Natural killer cell (primary cell): Measurements from ENCODE around the gene ST3GAL4. TPM values are rescaled to one million over a fixed set of nuclear protein-coding genes. Genes with fewer than 3 reads are reported as not detected.

ENCODE experiments used
- ATAC-seq, 3 donors: fragments of 150-1000 bp in 2 of 3; fragments of 200-7000 bp in 1 of 3; cut with Tn5 transposase; 1 replicate in 1 of 3; 2 replicates in 2 of 3; pipeline ENCODE4 v1.10.0; 2021; ENCODE audit warnings: mild to moderate bottlenecking in 2 of 3, moderate library complexity in 2 of 3
- DNase-seq, 2 donors: peaks; one replicate each; pipeline versions ENCODE4 v3.0.0 to v3.0.0-alpha.2; 2013 to 2021; ENCODE audit warnings: mixed read lengths in 1 of 2
- H3K27ac ChIP-seq: one replicate; pipeline ENCODE4 v1.5.1; 2013; ENCODE audit warnings: mild to moderate bottlenecking, low read length
- H3K27me3 ChIP-seq: one replicate; pipeline ENCODE4 v1.6.1; 2013; ENCODE audit warnings: low read length; ENCODE audit not compliant: control insufficient read depth, insufficient read depth
- H3K36me3 ChIP-seq: one replicate; pipeline ENCODE4 v1.6.1; 2013; ENCODE audit warnings: low read length; ENCODE audit not compliant: control insufficient read depth, insufficient read depth
- H3K4me1 ChIP-seq: one replicate; pipeline ENCODE4 v1.6.1; 2013; ENCODE audit warnings: low read length; ENCODE audit not compliant: control insufficient read depth, insufficient read depth
- H3K4me3 ChIP-seq: one replicate; pipeline ENCODE4 v1.5.1; 2013; ENCODE audit warnings: low read length
- H3K9me3 ChIP-seq: one replicate; pipeline ENCODE4 v1.6.1; 2013; ENCODE audit warnings: low read length; ENCODE audit not compliant: control insufficient read depth, insufficient read depth
- H3K27ac Mint-ChIP-seq, 2 donors: one replicate each; pipeline ENCODE4 v1.8.0; 2022; ENCODE audit warnings: mild to moderate bottlenecking in 2 of 2, mixed read lengths in 2 of 2, moderate library complexity in 1 of 2
- H3K27me3 Mint-ChIP-seq, 2 donors: one replicate each; pipeline ENCODE4 v1.8.0; 2022; ENCODE audit warnings: low read depth in 2 of 2, mixed read lengths in 2 of 2
- H3K36me3 Mint-ChIP-seq: one replicate; pipeline ENCODE4 v1.8.0; 2022; ENCODE audit warnings: mixed read lengths
- H3K4me1 Mint-ChIP-seq, 2 donors: one replicate each; pipeline ENCODE4 v1.8.0; 2022; ENCODE audit warnings: mixed read lengths in 2 of 2
- H3K4me3 Mint-ChIP-seq: one replicate; pipeline ENCODE4 v1.8.0; 2022; ENCODE audit warnings: mild to moderate bottlenecking, moderate library complexity, mixed read lengths
- H3K9me3 Mint-ChIP-seq, 2 donors: one replicate each; pipeline ENCODE4 v1.8.0; 2022; ENCODE audit warnings: mixed read lengths in 2 of 2
- CTCF ChIP-seq: fragments of 200-600 bp; IDR thresholded peaks from one replicate; pipeline ENCODE4 v1.8.0; 2022; ENCODE audit warnings: antibody characterized with exemption
- WGBS: methylation state at CpG from one replicate; pipeline ENCODE4 v1.1.7; 2013; ENCODE audit warnings: missing lambda C conversion rate; ENCODE audit not compliant: insufficient coverage; 5-methylcytosine and 5-hydroxymethylcytosine counted together
- intact Hi-C: fragments of 100-400 bp; cut with micrococcal nuclease; formaldehyde crosslinking; loops from one replicate; pipeline ENCODE4 v1.14.2; 2022
- total RNA-seq, 4 donors: library from RNA; stranded (reverse); fragments of 120-200 nt in 1 of 4; gene quantifications; one replicate each; pipeline versions ENCODE4 v1.2.3 to v1.2.4, GENCODE V29; 2013 to 2022

ST3GAL4 gene
- total RNA-seq, 3 donors from 2014 or later (not counting 1 experiment from before 2014, with no cell fraction given) = 43.3 to 57.6 (median 47.3) TPM

GRCh38 chr11:126312961-126313360 lies 42.5 kb upstream of the ST3GAL4 start:
- Mint-ChIP-seq H3K27me3 (no peaks in the 10 kb centered on the region), H3K4me1 (peaks cover 54 to 59% of the 10 kb centered on the region in 2 donors), H3K4me3 (peak overlapping the region; percentile 53), H3K36me3 (peaks cover 6% of the 10 kb centered on the region), H3K9me3 (no peaks in the 10 kb centered on the region), H3K27ac (peak overlapping the region; percentile 92 to 93)
- 97% methylated on average over 8 of the region's 8 CpGs for WGBS
- Histone ChIP-seq H3K4me1 (peaks cover 41% of the 10 kb centered on the region), H3K27me3 (no peaks in the 10 kb centered on the region), H3K27ac (peak overlapping the region; percentile 82), H3K4me3 (no peak overlapping the region), H3K9me3 (no peaks in the 10 kb centered on the region), H3K36me3 (peaks cover 14% of the 10 kb centered on the region)
- no peak for TF ChIP-seq CTCF
- ATAC-seq (no peak), DNase-seq (no peak)
- intact Hi-C loops = no loop called here

GRCh38 chr11:126313826-126314225 lies 41.7 kb upstream of the ST3GAL4 start:
- Histone ChIP-seq H3K27ac (no peak overlapping the region), H3K36me3 (peaks cover 12% of the 10 kb centered on the region), H3K4me3 (no peak overlapping the region), H3K4me1 (peaks cover 50% of the 10 kb centered on the region), H3K27me3 (no peaks in the 10 kb centered on the region), H3K9me3 (no peaks in the 10 kb centered on the region)
- 80% methylated on average over 5 of the region's 5 CpGs for WGBS
- ATAC-seq (no peak), DNase-seq (no peak)
- H3K9me3 Mint-ChIP-seq = no peaks in the 10 kb centered on the region
- no peak for TF ChIP-seq CTCF
- no peaks in the 10 kb centered on the region for H3K27me3 Mint-ChIP-seq
- no peak overlapping the region for H3K4me3 Mint-ChIP-seq
- intact Hi-C loops = no loop called here
- peaks cover 6% of the 10 kb centered on the region for H3K36me3 Mint-ChIP-seq
- H3K4me1 Mint-ChIP-seq = peaks cover 60 to 65% of the 10 kb centered on the region in 2 donors
- peak overlapping the region; percentile 62 to 92 for H3K27ac Mint-ChIP-seq

- peaks cover 3% of the 10 kb centered on the region for H3K36me3 ChIP-seq
- no peaks in the 10 kb centered on the region for H3K27me3 ChIP-seq
- peak overlapping the region; percentile 79 for H3K27ac ChIP-seq
- 0% methylated on average over 1 of the region's 1 CpG for WGBS
- H3K27me3 Mint-ChIP-seq = no peaks in the 10 kb centered on the region
- H3K4me1 ChIP-seq = peaks cover 52% of the 10 kb centered on the region
- H3K36me3 Mint-ChIP-seq = no peaks in the 10 kb centered on the region
- no peak for DNase-seq
- TF ChIP-seq CTCF = no peak
- no peaks in the 10 kb centered on the region for H3K9me3 ChIP-seq
- H3K4me3 Mint-ChIP-seq = peak overlapping the region; percentile 83
- ATAC-seq = no peak
- no peak overlapping the region for H3K4me3 ChIP-seq
- peak overlapping the region; percentile 92 to 99 for H3K27ac Mint-ChIP-seq
- no peaks in the 10 kb centered on the region for H3K9me3 Mint-ChIP-seq
- intact Hi-C loops = no loop called here
- peaks cover 67 to 73% of the 10 kb centered on the region in 2 donors for H3K4me1 Mint-ChIP-seq
Observed at GRCh38 chr11:126317432-126317755, 38.1 kb upstream of the ST3GAL4 start.
